GM12878 (cell line): ENCODE measurements around the gene PALLD. TPM values are rescaled to one million over a fixed set of nuclear protein-coding genes. Genes with fewer than 3 reads are reported as not detected.
A peak's percentile ranks its signal among the peaks of the same experiment; 100 is the strongest.

Source experiments
- ASH2L ChIP-seq: fragments of 300-600, 200-600 bp; sonication (generic); IDR thresholded peaks from 2 replicates; pipeline ENCODE4 v1.6.1; 2017; ENCODE audit warnings: low read depth, mild to moderate bottlenecking, borderline replicate concordance
- BHLHE40 ChIP-seq, 2 experiments: fragments of 450-650 bp in 1 of 2; IDR thresholded peaks; 2 replicates each; pipeline ENCODE4 v1.6.1; 2011 to 2017; ENCODE audit warnings: low read depth in 2 of 2, borderline replicate concordance in 1 of 2, improper control_type of control experiment in 1 of 2, low read length in 1 of 2, mild to moderate bottlenecking in 1 of 2
- CBX5 ChIP-seq: sonication (generic); IDR thresholded peaks from 2 replicates; pipeline ENCODE4 v1.6.1; 2016; ENCODE audit warnings: low read depth, moderate library complexity, mild to moderate bottlenecking, inconsistent platforms
- CHD1 ChIP-seq: IDR thresholded peaks from 2 replicates; pipeline ENCODE4 v1.6.1; 2012; ENCODE audit warnings: low read depth, low read length, improper control_type of control experiment
- KLF5 ChIP-seq: fragments of 450-650 bp; IDR thresholded peaks from 2 replicates; pipeline ENCODE4 v1.6.1; 2014; ENCODE audit warnings: mild to moderate bottlenecking; ENCODE audit not compliant: partially characterized antibody
- NR2C1 ChIP-seq: fragments of 450-650 bp; IDR thresholded peaks from 2 replicates; pipeline ENCODE4 v1.6.1; 2017; ENCODE audit warnings: antibody characterized with exemption, mild to moderate bottlenecking, moderate library complexity
- PAX8 ChIP-seq: fragments of 450-650 bp; IDR thresholded peaks from 2 replicates; pipeline ENCODE4 v1.6.1; 2017; ENCODE audit warnings: mild to moderate bottlenecking, moderate library complexity
- PRDM15 ChIP-seq: fragments of 450-650 bp; formaldehyde crosslinking; IDR thresholded peaks from 2 replicates; pipeline ENCODE4 v1.4.0; 2020; ENCODE audit warnings: mild to moderate bottlenecking, moderate library complexity
- RB1 ChIP-seq: fragments of 450-650 bp; formaldehyde crosslinking; IDR thresholded peaks from 2 replicates; pipeline ENCODE4 v1.6.1; 2017; ENCODE audit warnings: mild to moderate bottlenecking, borderline replicate concordance
- RELA ChIP-seq: fragments of 450-650 bp; IDR thresholded peaks from 2 replicates; pipeline ENCODE4 v1.8.0; 2014; ENCODE audit warnings: borderline replicate concordance; ENCODE audit not compliant: partially characterized antibody
- RELB ChIP-seq: fragments of 450-650 bp; IDR thresholded peaks from 2 replicates; pipeline ENCODE4 v1.6.1; 2017; ENCODE audit warnings: low read depth, mild to moderate bottlenecking, moderate library complexity
- TCF12 ChIP-seq: IDR thresholded peaks from 2 replicates; pipeline ENCODE4 v1.6.1; 2011; ENCODE audit warnings: low read depth, mild to moderate bottlenecking, low read length
- polyA plus RNA-seq, 11 experiments: library from polyadenylated mRNA; depleted of rRNA in 4 of 11; unstranded in 6 of 11; stranded (reverse) in 5 of 11; fragments of >200 nt; fragmentation: Nextera tagmentation in 4 of 11; fragmentation: Illumina TruSeq in 1 of 11; extraction: Ambion mirVana in 4 of 11; extraction: Trizol in 1 of 11; gene quantifications; 1 replicate in 1 of 11; 2 replicates in 10 of 11; pipeline versions ENCODE4 v1.2.1 to v1.2.3, GENCODE V29; 2011 to 2016; ENCODE audit warnings: inconsistent platforms in 2 of 11, missing spikeins in 2 of 11, low read depth in 1 of 11
- total RNA-seq, 4 experiments: library from RNA; depleted of rRNA in 3 of 4; stranded (reverse); fragments of >200 nt in 3 of 4; fragmentation: Illumina TruSeq in 1 of 4; extraction: Trizol in 1 of 4; gene quantifications; 2 replicates each; pipeline versions ENCODE4 v1.2.1 to v1.2.3, GENCODE V29; 2013 to 2021
- TF ChIP-seq, protein P1 (sequence below): fragments of 450-650 bp; IDR thresholded peaks from 2 replicates; pipeline ENCODE4 v1.6.1; 2018; ENCODE audit warnings: mild to moderate bottlenecking, low read depth, moderate library complexity; ENCODE audit not compliant: partially characterized antibody
- TF ChIP-seq, protein P2 (sequence below): fragments of 150-350 bp; IDR thresholded peaks from 2 replicates; pipeline ENCODE4 v1.6.1; 2014; ENCODE audit warnings: mild to moderate bottlenecking, low read depth, low read length
- TF ChIP-seq, protein P3 (sequence below): IDR thresholded peaks from 2 replicates; pipeline ENCODE4 v1.6.1; 2011; ENCODE audit warnings: low read depth, mild to moderate bottlenecking, low read length, moderate library complexity, borderline replicate concordance; ENCODE audit errors: extremely low read depth

The PALLD gene
- total and polyA plus RNA-seq, 10 of the 15 experiments (the other 5 are each of a cell fraction or from before 2014, with no cell fraction given), result 1.0 to 7.7 (median 1.7) TPM

DNA sequence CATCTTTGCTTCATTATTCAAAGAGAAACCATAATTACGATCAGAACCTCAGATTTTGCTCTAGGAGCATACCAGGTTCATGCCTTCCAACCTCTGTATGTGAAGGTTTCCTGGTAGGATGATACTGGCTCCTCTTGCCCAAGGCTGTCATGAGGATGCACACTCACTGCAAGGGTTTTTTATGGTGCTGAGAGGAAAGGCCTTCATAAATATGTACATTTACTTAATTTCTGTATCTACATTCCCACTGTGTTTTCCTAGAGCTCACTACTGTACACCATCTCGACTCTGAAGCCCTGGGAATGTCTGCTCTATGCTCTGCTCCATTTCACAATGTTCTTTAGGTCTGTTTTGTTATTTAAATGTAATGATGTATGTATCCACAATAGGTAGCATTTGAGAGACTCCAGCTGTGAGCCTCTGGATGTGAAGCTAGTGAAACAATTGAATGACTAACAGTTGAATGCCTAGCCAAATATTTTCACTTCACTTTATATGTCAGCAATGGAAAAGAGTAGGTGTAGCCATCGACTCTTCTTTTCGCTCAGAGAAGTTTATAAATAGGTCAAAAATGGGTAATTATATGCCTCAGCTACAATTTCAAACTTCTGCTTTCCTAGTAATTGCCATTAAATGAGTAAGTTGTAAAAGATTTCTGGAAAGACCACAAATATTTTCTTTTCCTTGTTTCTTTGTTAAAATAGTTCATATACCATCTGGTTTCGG, 228.0 kb downstream of the PALLD start (continued):
- TF ChIP-seq, protein P1, sequence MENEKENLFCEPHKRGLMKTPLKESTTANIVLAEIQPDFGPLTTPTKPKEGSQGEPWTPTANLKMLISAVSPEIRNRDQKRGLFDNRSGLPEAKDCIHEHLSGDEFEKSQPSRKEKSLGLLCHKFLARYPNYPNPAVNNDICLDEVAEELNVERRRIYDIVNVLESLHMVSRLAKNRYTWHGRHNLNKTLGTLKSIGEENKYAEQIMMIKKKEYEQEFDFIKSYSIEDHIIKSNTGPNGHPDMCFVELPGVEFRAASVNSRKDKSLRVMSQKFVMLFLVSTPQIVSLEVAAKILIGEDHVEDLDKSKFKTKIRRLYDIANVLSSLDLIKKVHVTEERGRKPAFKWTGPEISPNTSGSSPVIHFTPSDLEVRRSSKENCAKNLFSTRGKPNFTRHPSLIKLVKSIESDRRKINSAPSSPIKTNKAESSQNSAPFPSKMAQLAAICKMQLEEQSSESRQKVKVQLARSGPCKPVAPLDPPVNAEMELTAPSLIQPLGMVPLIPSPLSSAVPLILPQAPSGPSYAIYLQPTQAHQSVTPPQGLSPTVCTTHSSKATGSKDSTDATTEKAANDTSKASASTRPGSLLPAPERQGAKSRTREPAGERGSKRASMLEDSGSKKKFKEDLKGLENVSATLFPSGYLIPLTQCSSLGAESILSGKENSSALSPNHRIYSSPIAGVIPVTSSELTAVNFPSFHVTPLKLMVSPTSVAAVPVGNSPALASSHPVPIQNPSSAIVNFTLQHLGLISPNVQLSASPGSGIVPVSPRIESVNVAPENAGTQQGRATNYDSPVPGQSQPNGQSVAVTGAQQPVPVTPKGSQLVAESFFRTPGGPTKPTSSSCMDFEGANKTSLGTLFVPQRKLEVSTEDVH, result no peak
- TF ChIP-seq, protein P2, sequence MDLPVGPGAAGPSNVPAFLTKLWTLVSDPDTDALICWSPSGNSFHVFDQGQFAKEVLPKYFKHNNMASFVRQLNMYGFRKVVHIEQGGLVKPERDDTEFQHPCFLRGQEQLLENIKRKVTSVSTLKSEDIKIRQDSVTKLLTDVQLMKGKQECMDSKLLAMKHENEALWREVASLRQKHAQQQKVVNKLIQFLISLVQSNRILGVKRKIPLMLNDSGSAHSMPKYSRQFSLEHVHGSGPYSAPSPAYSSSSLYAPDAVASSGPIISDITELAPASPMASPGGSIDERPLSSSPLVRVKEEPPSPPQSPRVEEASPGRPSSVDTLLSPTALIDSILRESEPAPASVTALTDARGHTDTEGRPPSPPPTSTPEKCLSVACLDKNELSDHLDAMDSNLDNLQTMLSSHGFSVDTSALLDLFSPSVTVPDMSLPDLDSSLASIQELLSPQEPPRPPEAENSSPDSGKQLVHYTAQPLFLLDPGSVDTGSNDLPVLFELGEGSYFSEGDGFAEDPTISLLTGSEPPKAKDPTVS, result no peak
- TF ChIP-seq NR2C1, result no peak
- TF ChIP-seq RELA, result no peak
- no peak for TF ChIP-seq KLF5
- TF ChIP-seq ASH2L, result no peak
- TF ChIP-seq PAX8, result no peak
- TF ChIP-seq BHLHE40 (IDR thresholded peaks at IDR 0.05; ENCODE audit: borderline replicate concordance in 1 of 2, low read depth in 2 of 2, low read length in 1 of 2), result peak in 1 of 2 experiments; percentile 22; a peak in 1 of 4 replicates
- TF ChIP-seq PRDM15 (CRISPR knock-in tag), result no peak
- no peak for TF ChIP-seq RB1
- TF ChIP-seq TCF12, result no peak
- TF ChIP-seq, protein P3, sequence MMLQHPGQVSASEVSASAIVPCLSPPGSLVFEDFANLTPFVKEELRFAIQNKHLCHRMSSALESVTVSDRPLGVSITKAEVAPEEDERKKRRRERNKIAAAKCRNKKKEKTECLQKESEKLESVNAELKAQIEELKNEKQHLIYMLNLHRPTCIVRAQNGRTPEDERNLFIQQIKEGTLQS, result no peak
- TF ChIP-seq RELB, result peak; percentile 76
- no peak for TF ChIP-seq CBX5
- TF ChIP-seq CHD1, result no peak
